Measurements from ENCODE around the gene SELENOH. TPM values are rescaled to one million over a fixed set of nuclear protein-coding genes. Genes with fewer than 3 reads are reported as not detected.
A peak's percentile ranks its signal among the peaks of the same experiment; 100 is the strongest.

SELENOH gene
- total and polyA plus RNA-seq, 9 of the 15 experiments (the other 6 are each of a cell fraction or from before 2014, with no cell fraction given), result 16.6 to 299 (median 118) TPM

DNA sequence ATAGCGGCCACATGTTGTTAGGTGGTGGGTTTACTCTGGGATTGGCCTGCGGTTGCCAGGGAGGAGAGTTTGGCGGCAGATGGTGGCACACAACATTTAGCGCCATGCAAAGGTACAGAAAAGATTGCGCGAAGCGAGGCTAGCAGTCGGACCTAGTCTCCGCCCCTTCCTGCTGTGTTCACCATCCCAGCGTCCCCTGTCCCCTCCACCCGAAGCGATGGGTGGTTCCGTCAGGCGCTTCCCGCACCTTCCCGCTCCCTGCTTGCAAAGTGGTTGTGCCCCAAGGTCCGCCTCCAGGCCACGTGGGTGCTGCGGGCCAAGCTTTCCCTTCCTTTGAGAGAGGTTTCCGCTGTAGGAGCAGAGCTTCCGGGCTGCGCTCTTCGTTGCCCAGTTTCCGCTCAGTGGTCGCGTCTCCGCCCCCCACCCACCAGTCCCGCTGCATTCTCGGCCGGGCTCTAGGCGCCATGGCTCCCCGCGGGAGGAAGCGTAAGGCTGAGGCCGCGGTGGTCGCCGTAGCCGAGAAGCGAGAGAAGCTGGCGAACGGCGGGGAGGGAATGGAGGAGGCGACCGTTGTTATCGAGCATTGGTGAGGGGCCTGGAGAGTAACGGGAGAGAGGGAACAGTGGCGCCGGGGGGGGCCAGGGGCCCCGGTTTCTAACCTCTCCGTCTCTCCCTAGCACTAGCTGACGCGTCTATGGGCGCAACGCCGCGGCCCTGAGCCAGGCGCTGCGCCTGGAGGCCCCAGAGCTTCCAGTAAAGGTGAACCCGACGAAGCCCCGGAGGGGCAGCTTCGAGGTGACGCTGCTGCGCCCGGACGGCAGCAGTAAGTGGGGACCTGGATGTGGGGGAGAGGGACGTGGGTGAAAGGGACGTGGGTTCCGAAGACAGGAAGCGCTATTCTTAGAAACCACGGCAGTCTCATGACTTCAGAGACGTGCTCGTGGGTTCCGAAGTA lies at the start of gene SELENOH (continued):
- TF ChIP-seq RBFOX2 (IDR thresholded peaks at IDR 0.05; ENCODE audit: low read depth, low read length) (peak; percentile 99), ZNF57 (CRISPR knock-in tag; IDR thresholded peaks at IDR 0.05) (no peak), NCOA4 (IDR thresholded peaks at IDR 0.05; ENCODE audit: partially characterized antibody) (no peak), BHLHE40 (IDR thresholded peaks at IDR 0.05; ENCODE audit: low read length) (peak; percentile 90), CHD1 (IDR thresholded peaks at IDR 0.05; ENCODE audit: low read length) (peak; percentile 66), ZNF311 (CRISPR knock-in tag; IDR thresholded peaks at IDR 0.05) (no peak), HDGF (IDR thresholded peaks at IDR 0.05) (no peak), GABPB1 (CRISPR knock-in tag; IDR thresholded peaks at IDR 0.05) (peak; percentile 99), ATF1 (CRISPR knock-in tag; IDR thresholded peaks at IDR 0.05) (peak; percentile 34; the same call in 1 of the 2 replicates), ATF1 (tag; IDR thresholded peaks at IDR 0.05) (peak; percentile 83), RHOXF2B (CRISPR knock-in tag; conservative IDR thresholded peaks at IDR 0.05) (no peak), CBX3 (IDR thresholded peaks at IDR 0.05; ENCODE audit: borderline replicate concordance in 1 of 2, low read length in 2 of 2) (peak in 1 of 2 experiments; percentile 99; a peak in 2 of 3 replicates), RCOR1 (IDR thresholded peaks at IDR 0.05; ENCODE audit: borderline replicate concordance in 1 of 2, low read depth in 2 of 2, low read length in 2 of 2) (peak in 1 of 2 experiments; percentile 83; a peak in 2 of 4 replicates), CHD2 (IDR thresholded peaks at IDR 0.05; ENCODE audit: low read depth, low read length) (peak; percentile 46; the same call in 1 of the 2 replicates), NFXL1 (CRISPR knock-in tag; IDR thresholded peaks at IDR 0.05) (no peak), ZNF217 (CRISPR knock-in tag; IDR thresholded peaks at IDR 0.05) (no peak), ZNF354B (CRISPR knock-in tag; IDR thresholded peaks at IDR 0.05) (no peak), MTA1 (IDR thresholded peaks at IDR 0.05; ENCODE audit: borderline replicate concordance) (peak; percentile 51; the same call in 1 of the 2 replicates)
- TF ChIP-seq, protein P1, sequence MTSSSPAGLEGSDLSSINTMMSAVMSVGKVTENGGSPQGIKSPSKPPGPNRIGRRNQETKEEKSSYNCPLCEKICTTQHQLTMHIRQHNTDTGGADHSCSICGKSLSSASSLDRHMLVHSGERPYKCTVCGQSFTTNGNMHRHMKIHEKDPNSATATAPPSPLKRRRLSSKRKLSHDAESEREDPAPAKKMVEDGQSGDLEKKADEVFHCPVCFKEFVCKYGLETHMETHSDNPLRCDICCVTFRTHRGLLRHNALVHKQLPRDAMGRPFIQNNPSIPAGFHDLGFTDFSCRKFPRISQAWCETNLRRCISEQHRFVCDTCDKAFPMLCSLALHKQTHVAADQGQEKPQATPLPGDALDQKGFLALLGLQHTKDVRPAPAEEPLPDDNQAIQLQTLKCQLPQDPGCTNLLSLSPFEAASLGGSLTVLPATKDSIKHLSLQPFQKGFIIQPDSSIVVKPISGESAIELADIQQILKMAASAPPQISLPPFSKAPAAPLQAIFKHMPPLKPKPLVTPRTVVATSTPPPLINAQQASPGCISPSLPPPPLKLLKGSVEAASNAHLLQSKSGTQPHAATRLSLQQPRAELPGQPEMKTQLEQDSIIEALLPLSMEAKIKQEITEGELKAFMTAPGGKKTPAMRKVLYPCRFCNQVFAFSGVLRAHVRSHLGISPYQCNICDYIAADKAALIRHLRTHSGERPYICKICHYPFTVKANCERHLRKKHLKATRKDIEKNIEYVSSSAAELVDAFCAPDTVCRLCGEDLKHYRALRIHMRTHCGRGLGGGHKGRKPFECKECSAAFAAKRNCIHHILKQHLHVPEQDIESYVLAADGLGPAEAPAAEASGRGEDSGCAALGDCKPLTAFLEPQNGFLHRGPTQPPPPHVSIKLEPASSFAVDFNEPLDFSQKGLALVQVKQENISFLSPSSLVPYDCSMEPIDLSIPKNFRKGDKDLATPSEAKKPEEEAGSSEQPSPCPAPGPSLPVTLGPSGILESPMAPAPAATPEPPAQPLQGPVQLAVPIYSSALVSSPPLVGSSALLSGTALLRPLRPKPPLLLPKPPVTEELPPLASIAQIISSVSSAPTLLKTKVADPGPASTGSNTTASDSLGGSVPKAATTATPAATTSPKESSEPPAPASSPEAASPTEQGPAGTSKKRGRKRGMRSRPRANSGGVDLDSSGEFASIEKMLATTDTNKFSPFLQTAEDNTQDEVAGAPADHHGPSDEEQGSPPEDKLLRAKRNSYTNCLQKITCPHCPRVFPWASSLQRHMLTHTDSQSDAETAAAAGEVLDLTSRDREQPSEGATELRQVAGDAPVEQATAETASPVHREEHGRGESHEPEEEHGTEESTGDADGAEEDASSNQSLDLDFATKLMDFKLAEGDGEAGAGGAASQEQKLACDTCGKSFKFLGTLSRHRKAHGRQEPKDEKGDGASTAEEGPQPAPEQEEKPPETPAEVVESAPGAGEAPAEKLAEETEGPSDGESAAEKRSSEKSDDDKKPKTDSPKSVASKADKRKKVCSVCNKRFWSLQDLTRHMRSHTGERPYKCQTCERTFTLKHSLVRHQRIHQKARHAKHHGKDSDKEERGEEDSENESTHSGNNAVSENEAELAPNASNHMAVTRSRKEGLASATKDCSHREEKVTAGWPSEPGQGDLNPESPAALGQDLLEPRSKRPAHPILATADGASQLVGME (CRISPR knock-in tag; IDR thresholded peaks at IDR 0.05), result no peak
- TF ChIP-seq, protein P2, sequence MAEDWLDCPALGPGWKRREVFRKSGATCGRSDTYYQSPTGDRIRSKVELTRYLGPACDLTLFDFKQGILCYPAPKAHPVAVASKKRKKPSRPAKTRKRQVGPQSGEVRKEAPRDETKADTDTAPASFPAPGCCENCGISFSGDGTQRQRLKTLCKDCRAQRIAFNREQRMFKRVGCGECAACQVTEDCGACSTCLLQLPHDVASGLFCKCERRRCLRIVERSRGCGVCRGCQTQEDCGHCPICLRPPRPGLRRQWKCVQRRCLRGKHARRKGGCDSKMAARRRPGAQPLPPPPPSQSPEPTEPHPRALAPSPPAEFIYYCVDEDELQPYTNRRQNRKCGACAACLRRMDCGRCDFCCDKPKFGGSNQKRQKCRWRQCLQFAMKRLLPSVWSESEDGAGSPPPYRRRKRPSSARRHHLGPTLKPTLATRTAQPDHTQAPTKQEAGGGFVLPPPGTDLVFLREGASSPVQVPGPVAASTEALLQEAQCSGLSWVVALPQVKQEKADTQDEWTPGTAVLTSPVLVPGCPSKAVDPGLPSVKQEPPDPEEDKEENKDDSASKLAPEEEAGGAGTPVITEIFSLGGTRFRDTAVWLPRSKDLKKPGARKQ (CRISPR knock-in tag; IDR thresholded peaks at IDR 0.05), result no peak
- TF ChIP-seq, protein P3, sequence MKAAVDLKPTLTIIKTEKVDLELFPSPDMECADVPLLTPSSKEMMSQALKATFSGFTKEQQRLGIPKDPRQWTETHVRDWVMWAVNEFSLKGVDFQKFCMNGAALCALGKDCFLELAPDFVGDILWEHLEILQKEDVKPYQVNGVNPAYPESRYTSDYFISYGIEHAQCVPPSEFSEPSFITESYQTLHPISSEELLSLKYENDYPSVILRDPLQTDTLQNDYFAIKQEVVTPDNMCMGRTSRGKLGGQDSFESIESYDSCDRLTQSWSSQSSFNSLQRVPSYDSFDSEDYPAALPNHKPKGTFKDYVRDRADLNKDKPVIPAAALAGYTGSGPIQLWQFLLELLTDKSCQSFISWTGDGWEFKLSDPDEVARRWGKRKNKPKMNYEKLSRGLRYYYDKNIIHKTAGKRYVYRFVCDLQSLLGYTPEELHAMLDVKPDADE (conservative IDR thresholded peaks at IDR 0.05; ENCODE audit: control insufficient read depth, low read depth, low read length), result peak; percentile 96

All from K562 (cell line).